ENCODE data around the gene CPSF2.

The CPSF2 gene

GRCh38 chr14:92121670-92122350 is at the start of gene CPSF2, which contains the start of gene NDUFB1:
TSS of gene CPSF2 (plus strand) at chr14:92121969. CDS start at chr14:92130985, 9,016 bp downstream.
TSS of gene NDUFB1 (minus strand) at chr14:92121706. CDS start at chr14:92117637, 4,069 bp downstream.
- DNase-seq = peak; percentile 57 to 74

GRCh38 chr14:92074555-92074954 is 47.2 kb upstream of the CPSF2 start:
- DNase-seq = no peak

- DNase-seq = no peak
These were observed 33.3 kb upstream of the CPSF2 start for GRCh38 chr14:92088494-92088893.

- DNase-seq = no peak
These were observed 28.4 kb upstream of the CPSF2 start for GRCh38 chr14:92093320-92093719.

GRCh38 chr14:92099802-92100201 is 22.0 kb upstream of the CPSF2 start:
- DNase-seq = no peak

GRCh38 chr14:92103363-92103989 is 18.3 kb upstream of the CPSF2 start:
- no peak for DNase-seq

GRCh38 chr14:92105073-92105892 is 16.5 kb upstream of the CPSF2 start:
- DNase-seq = no peak

- no peak for DNase-seq
These were observed 16.0 kb upstream of the CPSF2 start for GRCh38 chr14:92105893-92106142.

GRCh38 chr14:92106143-92106926 is 15.4 kb upstream of the CPSF2 start, which contains the start of gene ATXN3:
TSS of gene ATXN3 (minus strand) at chr14:92106582. CDS start at chr14:92106552, 30 bp downstream.
- peak; percentile 96 to 97 for DNase-seq

- DNase-seq = peak in 1 of 2 experiments; percentile 6
These were observed 13.2 kb upstream of the CPSF2 start for GRCh38 chr14:92108345-92109254.

GRCh38 chr14:92109490-92109889 is 12.3 kb upstream of the CPSF2 start:
- no peak for DNase-seq

GRCh38 chr14:92121207-92121669 is 531 bp upstream of the CPSF2 start:
- no peak for DNase-seq

GRCh38 chr14:92122351-92122677 is 545 bp downstream of the CPSF2 start:
- peak in 1 of 2 experiments; percentile 8 for DNase-seq

- no peak for DNase-seq
These were observed 992 bp downstream of the CPSF2 start for GRCh38 chr14:92122761-92123160.

GRCh38 chr14:92134456-92134855 is 12.7 kb downstream of the CPSF2 start:
- DNase-seq = no peak

- DNase-seq = no peak
These were observed 13.5 kb downstream of the CPSF2 start for GRCh38 chr14:92135269-92135668.

GRCh38 chr14:92143309-92143708 is 21.5 kb downstream of the CPSF2 start:
- no peak for DNase-seq

GRCh38 chr14:92143962-92144361 is 22.2 kb downstream of the CPSF2 start:
- DNase-seq = no peak

GRCh38 chr14:92144708-92145107 is 22.9 kb downstream of the CPSF2 start:
- DNase-seq = no peak

- no peak for DNase-seq
These were observed 31.8 kb downstream of the CPSF2 start for GRCh38 chr14:92153581-92153980.

- DNase-seq = peak in 1 of 2 experiments; percentile 7
These were observed 32.6 kb downstream of the CPSF2 start for GRCh38 chr14:92154283-92154942.
